NB4 (cell line): ENCODE measurements around the gene ARHGAP11B.
A peak's percentile ranks its signal among the peaks of the same experiment; 100 is the strongest.
"Not testable (repeated sequence)": the region's sequence is repeated elsewhere in the genome, so short reads cannot be mapped to it uniquely, and the experiment has no call there.

Experiments
- DNase-seq: peaks from one replicate; pipeline ENCODE4 v3.0.0; 2010; ENCODE audit warnings: low read depth
- H3K4me3 ChIP-seq: one replicate; pipeline ENCODE4 v1.5.1; 2011; ENCODE audit warnings: mild to moderate bottlenecking, low read depth, low read length, moderate library complexity
- CTCF ChIP-seq: IDR thresholded peaks from one replicate; pipeline ENCODE4 v1.5.1; 2012; ENCODE audit warnings: low read depth, low read length
- MYC ChIP-seq: IDR thresholded peaks from 2 replicates; pipeline ENCODE4 v1.6.1; 2011; ENCODE audit warnings: low read depth, low read length
- POLR2A ChIP-seq: IDR thresholded peaks from 2 replicates; pipeline ENCODE4 v1.6.1; 2011; ENCODE audit warnings: mild to moderate bottlenecking; ENCODE audit not compliant: insufficient read length; ENCODE audit errors: extremely low read depth
- TF ChIP-seq, protein P1 (sequence below): IDR thresholded peaks from 2 replicates; pipeline ENCODE4 v1.6.1; 2011; ENCODE audit warnings: low read depth, low read length

ARHGAP11B gene

GRCh38 chr15:30670056-30670455 is 44.1 kb downstream of the ARHGAP11B start:
- H3K4me3 ChIP-seq = no peak overlapping the region
- DNase-seq = no peak
- TF ChIP-seq CTCF (no peak), POLR2A (no peak), MYC (no peak)
- TF ChIP-seq, protein P1, sequence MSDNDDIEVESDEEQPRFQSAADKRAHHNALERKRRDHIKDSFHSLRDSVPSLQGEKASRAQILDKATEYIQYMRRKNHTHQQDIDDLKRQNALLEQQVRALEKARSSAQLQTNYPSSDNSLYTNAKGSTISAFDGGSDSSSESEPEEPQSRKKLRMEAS = no peak

DNA sequence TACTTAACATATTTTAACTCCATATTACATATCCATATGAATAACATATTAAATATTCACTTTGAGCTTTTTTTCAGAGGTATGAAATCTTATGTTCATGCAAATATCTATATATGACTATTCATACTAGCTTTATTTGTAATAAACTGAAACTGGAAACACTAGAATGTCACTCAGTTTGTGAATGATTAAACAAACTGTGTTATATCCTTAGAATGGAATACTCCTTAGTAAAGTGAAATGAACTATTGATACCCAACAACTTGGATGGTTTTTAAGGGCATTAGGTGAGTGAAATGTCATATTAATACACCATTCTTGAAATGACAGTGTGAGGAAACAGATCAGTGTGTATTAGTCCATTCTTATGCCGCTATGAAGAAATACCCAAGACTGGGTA is 45.4 kb downstream of the ARHGAP11B start:
- TF ChIP-seq POLR2A = no peak
- no peak for TF ChIP-seq MYC
- TF ChIP-seq CTCF = no peak
- TF ChIP-seq, protein P1 = no peak
- no peak for DNase-seq
- no peak overlapping the region for H3K4me3 ChIP-seq

DNA sequence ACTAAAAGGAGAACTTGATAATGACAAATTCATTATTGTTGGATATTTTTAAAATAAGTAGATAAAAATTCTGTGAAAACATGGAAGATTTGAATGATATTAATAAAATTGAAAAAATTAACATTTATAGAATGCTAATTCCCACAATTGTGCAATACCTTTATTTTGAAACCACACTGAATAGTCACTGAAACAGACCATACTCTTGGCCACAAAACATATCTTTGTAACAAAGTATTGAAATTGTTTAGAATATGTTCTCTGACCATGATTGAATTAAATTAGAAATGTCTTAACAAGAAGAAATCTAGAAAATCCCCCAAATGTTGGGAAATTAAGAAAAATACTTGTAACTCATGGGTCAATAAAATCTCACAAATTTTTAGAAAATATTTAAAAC is 49.2 kb downstream of the ARHGAP11B start:
- DNase-seq = no peak
- no peak overlapping the region for H3K4me3 ChIP-seq
- TF ChIP-seq MYC = no peak
- TF ChIP-seq POLR2A = no peak
- no peak for TF ChIP-seq CTCF
- TF ChIP-seq, protein P1 = no peak

DNA sequence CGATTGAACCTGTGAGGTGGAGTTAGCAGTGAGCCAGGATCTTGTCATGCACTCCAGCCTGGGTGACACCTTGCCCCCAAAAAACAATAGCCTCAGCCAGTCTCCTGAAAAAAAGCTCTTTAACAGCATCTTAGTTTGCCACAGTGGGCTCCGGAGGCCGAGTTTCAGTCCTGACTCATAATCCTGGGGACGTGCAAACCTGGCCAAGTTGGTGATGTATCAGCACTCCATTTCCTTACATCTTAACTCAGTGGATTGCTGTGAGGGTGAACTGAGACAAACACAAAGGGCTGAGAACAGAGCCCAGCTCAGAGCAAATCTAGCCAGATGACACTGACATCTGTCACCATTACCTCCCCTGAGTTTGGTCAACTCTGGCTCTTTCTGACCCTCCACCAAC is 50.0 kb downstream of the ARHGAP11B start:
- H3K4me3 ChIP-seq, DNase-seq: not testable (repeated sequence)

GRCh38 chr15:30680997-30681396 is 55.1 kb downstream of the ARHGAP11B start:
- not testable (repeated sequence) for H3K4me3 ChIP-seq, DNase-seq

DNA sequence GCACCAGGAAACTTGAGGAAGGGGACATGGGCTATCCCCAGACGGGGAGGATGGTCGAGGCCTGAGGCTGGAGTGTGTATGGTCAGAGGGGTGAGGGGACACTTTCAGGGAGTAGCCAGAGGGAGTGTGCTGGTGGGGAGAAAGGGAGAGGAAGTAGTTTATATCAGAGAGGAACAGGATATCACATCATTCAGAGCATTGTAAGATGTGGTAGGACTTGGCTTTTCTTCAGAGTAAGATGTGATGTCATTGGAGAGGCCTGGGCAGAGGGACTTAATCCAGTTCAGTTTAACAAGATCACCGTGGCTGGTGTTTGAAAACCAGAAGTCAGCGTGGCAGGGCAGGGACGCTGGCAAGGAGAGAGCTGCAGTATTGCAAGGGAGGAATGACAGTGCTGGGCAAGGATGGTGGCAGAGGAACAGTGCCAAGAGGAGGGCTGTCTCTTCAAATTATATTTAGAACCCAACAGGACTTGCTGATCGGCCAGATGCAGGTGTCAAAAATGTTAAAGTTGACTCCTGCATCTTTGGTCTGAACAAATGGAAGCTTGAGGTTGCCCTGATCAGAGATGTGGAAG is 59.9 kb downstream of the ARHGAP11B start:
- H3K4me3 ChIP-seq = not testable (repeated sequence)
- peak; percentile 3 for DNase-seq

DNA sequence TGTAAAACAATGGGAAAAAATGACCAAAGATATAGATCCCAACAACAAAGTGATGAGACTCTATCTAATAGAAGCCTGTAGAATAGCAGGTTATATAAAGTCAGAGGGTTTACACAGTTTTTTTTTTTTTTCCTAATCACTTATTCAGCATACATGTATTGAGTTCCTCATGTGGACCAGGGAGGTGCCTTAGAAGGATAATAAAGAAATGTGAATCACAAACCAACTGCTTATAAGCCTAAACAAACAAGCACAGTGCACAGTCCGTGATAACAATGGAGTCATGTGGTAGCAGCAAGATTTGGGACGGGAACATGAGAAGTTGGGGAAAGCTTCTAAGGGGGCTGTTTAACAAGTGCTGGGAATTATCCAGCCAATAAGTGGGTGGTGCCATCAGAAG is 60.7 kb downstream of the ARHGAP11B start:
- DNase-seq, H3K4me3 ChIP-seq: not testable (repeated sequence)
